Sigmoid colon (tissue), 3 donors: ENCODE data around the gene TLNRD1.

Experiments used
- POLR2A ChIP-seq, 2 donors: fragments of 450-650 bp; IDR thresholded peaks; one replicate each; pipeline ENCODE4 v1.6.1; 2016; ENCODE audit warnings: antibody characterized with exemption in 2 of 2, mild to moderate bottlenecking in 2 of 2, moderate library complexity in 2 of 2
- TF ChIP-seq, protein P1 (sequence below), 4 experiments: fragments of 450-650 bp in 3 of 4; fragments of 200-600 bp in 1 of 4; IDR thresholded peaks; one replicate each; pipeline ENCODE4 v1.5.1; 2016 to 2019; ENCODE audit warnings: antibody characterized with exemption in 4 of 4, mild to moderate bottlenecking in 3 of 4, moderate library complexity in 2 of 4

DNA sequence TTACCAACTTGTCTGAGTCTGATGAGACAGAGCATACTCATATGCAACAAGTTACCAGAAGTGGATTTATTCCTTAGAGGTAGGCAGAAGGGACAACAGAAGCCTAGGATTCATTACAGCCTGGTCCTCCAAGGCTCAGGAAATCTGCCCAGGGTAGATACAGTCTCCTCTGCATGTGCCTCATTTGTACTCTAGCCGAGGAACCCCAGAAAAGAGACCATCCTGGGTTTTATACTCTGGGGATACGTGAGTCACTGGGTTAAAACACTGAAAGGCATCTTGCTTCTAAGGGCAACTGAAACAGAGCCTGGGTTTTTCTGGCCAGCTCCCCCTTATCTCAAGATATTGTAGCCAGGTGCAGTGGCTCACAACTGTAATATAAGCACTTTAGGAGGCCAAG lies 45.6 kb downstream of the TLNRD1 start:
- TF ChIP-seq, protein P1, sequence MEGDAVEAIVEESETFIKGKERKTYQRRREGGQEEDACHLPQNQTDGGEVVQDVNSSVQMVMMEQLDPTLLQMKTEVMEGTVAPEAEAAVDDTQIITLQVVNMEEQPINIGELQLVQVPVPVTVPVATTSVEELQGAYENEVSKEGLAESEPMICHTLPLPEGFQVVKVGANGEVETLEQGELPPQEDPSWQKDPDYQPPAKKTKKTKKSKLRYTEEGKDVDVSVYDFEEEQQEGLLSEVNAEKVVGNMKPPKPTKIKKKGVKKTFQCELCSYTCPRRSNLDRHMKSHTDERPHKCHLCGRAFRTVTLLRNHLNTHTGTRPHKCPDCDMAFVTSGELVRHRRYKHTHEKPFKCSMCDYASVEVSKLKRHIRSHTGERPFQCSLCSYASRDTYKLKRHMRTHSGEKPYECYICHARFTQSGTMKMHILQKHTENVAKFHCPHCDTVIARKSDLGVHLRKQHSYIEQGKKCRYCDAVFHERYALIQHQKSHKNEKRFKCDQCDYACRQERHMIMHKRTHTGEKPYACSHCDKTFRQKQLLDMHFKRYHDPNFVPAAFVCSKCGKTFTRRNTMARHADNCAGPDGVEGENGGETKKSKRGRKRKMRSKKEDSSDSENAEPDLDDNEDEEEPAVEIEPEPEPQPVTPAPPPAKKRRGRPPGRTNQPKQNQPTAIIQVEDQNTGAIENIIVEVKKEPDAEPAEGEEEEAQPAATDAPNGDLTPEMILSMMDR (IDR thresholded peaks at IDR 0.05), result no peak
- no peak for TF ChIP-seq POLR2A (IDR thresholded peaks at IDR 0.05)
